ENCODE data around the gene NCAM2. TPM values are rescaled to one million over a fixed set of nuclear protein-coding genes. Genes with fewer than 3 reads are reported as not detected.

The NCAM2 gene
- total RNA-seq, 4 donors from 2014 or later = 0.46 to 2.9 (median 1.3) TPM

DNA sequence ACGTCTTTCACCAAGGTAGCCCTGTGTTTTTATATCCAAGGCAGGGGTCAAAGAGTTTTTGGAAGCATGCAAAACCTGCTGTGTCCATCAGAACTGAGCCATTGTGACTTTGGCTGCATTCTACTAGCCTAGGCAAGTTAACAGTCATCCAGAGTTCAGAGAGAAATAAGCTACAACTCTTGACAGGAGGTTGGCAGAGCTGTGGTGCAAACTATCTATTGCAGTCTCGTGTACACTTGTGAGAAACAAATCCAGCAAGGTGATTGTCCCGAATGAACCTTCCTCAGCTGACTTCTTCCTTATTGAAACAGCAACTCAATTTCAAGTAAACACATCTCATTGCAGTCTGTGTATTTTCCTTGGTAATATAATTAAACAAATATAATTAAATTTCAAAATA is 124.5 kb downstream of the NCAM2 start:
- 78 to 88% methylated on average over 3 of the region's 3 CpGs for WGBS, 2 donors
- TF ChIP-seq, protein P1, sequence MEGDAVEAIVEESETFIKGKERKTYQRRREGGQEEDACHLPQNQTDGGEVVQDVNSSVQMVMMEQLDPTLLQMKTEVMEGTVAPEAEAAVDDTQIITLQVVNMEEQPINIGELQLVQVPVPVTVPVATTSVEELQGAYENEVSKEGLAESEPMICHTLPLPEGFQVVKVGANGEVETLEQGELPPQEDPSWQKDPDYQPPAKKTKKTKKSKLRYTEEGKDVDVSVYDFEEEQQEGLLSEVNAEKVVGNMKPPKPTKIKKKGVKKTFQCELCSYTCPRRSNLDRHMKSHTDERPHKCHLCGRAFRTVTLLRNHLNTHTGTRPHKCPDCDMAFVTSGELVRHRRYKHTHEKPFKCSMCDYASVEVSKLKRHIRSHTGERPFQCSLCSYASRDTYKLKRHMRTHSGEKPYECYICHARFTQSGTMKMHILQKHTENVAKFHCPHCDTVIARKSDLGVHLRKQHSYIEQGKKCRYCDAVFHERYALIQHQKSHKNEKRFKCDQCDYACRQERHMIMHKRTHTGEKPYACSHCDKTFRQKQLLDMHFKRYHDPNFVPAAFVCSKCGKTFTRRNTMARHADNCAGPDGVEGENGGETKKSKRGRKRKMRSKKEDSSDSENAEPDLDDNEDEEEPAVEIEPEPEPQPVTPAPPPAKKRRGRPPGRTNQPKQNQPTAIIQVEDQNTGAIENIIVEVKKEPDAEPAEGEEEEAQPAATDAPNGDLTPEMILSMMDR (IDR thresholded peaks at IDR 0.05) = no peak
- intact Hi-C loops (cut with DNase I) = no loop called here
- no peaks in the 10 kb centered on the region for H3K27me3 ChIP-seq
- no peak overlapping the region for H3K4me3 ChIP-seq (replicated peaks in 1 of 3)
- H3K27ac ChIP-seq = no peak overlapping the region
- no peaks in the 10 kb centered on the region for H3K4me1 ChIP-seq
- H3K36me3 ChIP-seq = no peaks in the 10 kb centered on the region
- DNase-seq = no peak
- H3K9me3 ChIP-seq = no peaks in the 10 kb centered on the region

DNA sequence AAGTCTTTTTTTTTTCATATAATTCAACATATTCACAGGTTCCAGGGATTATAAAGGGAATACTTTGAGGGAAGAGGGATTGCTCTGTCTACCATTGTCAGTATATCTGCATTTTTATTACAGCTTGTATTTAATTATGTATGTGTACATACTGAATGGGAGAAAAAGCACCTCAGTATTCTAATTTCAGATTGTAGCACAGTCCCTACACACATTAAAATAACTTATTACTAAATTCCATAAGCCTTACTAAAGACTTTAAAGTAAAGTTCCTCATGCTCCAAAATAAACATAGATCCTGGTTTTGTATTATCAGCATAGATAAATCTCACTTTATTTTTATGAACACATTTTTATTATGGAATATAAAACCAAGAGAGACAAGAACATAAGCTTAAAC is 134.2 kb downstream of the NCAM2 start:
- Histone ChIP-seq H3K4me1 (no peaks in the 10 kb centered on the region), H3K9me3 (no peaks in the 10 kb centered on the region), H3K36me3 (no peaks in the 10 kb centered on the region), H3K27me3 (no peaks in the 10 kb centered on the region), H3K4me3 (replicated peaks in 1 of 3) (no peak overlapping the region), H3K27ac (no peak overlapping the region)
- TF ChIP-seq, protein P1 (IDR thresholded peaks at IDR 0.05) = no peak
- no peak for TF ChIP-seq POLR2A (IDR thresholded peaks at IDR 0.05)
- intact Hi-C loops (cut with DNase I) = no loop called here
- DNase-seq = no peak

DNA sequence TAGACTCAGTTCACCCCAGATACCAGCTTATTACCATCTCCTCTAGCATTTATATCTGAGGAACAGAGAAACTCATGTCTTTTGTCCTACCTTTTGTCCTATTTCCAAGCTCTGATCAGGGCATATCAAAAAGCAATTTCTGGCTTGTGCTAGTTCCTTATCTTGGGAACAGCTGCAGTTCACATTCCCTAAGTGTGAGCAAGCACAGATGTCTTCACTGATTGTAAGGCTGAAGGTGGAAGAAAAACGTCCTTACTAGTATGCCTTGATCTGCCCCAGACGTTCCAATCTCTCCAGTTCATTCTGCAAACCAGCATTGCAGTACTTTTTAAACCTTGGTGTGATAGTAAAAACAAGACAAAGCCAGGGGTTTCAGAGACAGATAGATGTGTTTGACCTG is 139.8 kb downstream of the NCAM2 start:
- no peak overlapping the region for H3K27ac ChIP-seq
- no peaks in the 10 kb centered on the region for H3K9me3 ChIP-seq
- no peaks in the 10 kb centered on the region for H3K27me3 ChIP-seq
- DNase-seq = no peak
- intact Hi-C loops (cut with DNase I) = no loop called here
- H3K4me3 ChIP-seq (replicated peaks in 1 of 3) = no peak overlapping the region
- no peaks in the 10 kb centered on the region for H3K4me1 ChIP-seq
- 39 to 42% methylated on average over 2 of the region's 2 CpGs for WGBS, 2 donors
- no peaks in the 10 kb centered on the region for H3K36me3 ChIP-seq
- no peak for TF ChIP-seq POLR2A (IDR thresholded peaks at IDR 0.05)
- TF ChIP-seq, protein P1 (IDR thresholded peaks at IDR 0.05) = no peak

DNA sequence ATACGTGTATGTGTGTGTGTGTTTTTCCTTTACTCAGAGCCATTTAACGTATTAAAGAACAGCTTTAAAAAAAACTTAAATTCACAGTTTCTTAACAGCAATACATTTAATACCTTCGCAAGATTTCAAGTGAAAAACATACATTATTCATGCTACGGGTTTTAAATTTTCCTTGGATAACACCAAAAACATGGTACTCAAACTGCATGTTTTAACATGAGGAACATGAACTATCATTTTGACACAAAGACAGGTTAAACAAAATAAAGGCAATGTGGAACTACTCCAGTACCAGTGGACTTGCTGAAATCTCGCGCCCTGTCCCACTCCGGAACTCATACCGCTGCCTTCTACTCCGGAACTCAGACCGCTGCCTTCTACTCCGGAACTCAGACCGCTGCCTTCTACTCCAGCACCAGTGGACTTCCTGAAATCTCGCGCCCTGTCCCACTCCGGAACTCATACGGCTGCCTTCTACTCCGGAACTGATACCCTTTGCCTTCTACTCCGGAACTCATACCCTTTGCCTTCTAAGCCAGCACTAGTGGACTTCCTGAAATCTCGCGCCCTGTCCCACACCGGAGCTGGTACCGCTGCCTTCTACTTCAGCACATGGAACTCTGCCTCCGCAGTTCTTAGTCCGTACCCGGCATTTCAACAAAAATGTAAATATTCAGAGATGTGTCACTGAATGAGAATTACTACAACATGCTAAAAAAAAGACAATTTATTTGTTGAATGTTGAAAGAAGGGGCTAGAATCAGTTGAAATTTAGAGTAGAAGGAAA is 148.6 kb downstream of the NCAM2 start:
- WGBS, 2 donors = 97% methylated on average over 25 of the region's 25 CpGs
- Histone ChIP-seq H3K4me1 (no peaks in the 10 kb centered on the region), H3K36me3 (no peaks in the 10 kb centered on the region), H3K4me3 (replicated peaks in 1 of 3) (no peak overlapping the region), H3K9me3 (no peaks in the 10 kb centered on the region), H3K27me3 (no peaks in the 10 kb centered on the region), H3K27ac (no peak overlapping the region)
- TF ChIP-seq POLR2A (IDR thresholded peaks at IDR 0.05) = no peak
- TF ChIP-seq, protein P1 (IDR thresholded peaks at IDR 0.05) = no peak
- DNase-seq = no peak
- intact Hi-C loops (cut with DNase I) = no loop called here

DNA sequence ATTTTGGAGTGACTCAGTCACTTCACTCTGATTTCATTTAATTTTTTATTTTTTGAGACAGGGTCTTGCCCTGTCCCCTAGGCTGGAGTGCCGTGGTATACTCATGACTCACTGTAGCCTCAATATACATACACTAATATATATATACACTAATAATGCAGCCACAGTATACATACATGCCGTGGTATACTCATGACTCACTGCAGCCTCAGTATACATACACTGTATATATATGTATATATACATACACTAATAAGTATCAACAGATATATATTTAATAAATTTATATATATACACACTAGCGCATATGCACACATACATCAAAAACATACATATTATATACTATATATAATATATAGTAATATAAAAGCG is 149.2 kb downstream of the NCAM2 start:
- DNase-seq = no peak
- Histone ChIP-seq H3K4me3 (replicated peaks in 1 of 3) (no peak overlapping the region), H3K27ac (no peak overlapping the region), H3K36me3 (no peaks in the 10 kb centered on the region), H3K9me3 (no peaks in the 10 kb centered on the region), H3K4me1 (no peaks in the 10 kb centered on the region), H3K27me3 (no peaks in the 10 kb centered on the region)
- intact Hi-C loops (cut with DNase I) = no loop called here
- no peak for TF ChIP-seq POLR2A (IDR thresholded peaks at IDR 0.05)
- TF ChIP-seq, protein P1 (IDR thresholded peaks at IDR 0.05) = no peak
- whole genome bisulfite sequencing, 2 donors = 91 to 92% methylated on average over 4 of the region's 4 CpGs

All from thyroid gland (tissue), 4 donors.